GM15510 (cell line): ENCODE measurements around the gene ATP2A3.

Source experiments
- POLR2A ChIP-seq: IDR thresholded peaks from 3 replicates; pipeline ENCODE4 v1.6.1; 2011; ENCODE audit warnings: borderline replicate concordance; ENCODE audit not compliant: insufficient read length; ENCODE audit errors: extremely low read depth

Gene ATP2A3

GRCh38 chr17:3875317-3875716 is 88.9 kb downstream of the ATP2A3 start:
- no peak for TF ChIP-seq POLR2A
